GM18861 (cell line): ENCODE results near the gene ST14.

Experiments
- ATAC-seq: cut with Tn5 transposase; IDR thresholded peaks from one replicate; pipeline ENCODE4 v1.9.1; 2021; ENCODE audit not compliant: unreplicated experiment

ST14 gene

GRCh38 chr11:130133716-130134115 is 25.9 kb upstream of the ST14 start:
- ATAC-seq: no peak

DNA sequence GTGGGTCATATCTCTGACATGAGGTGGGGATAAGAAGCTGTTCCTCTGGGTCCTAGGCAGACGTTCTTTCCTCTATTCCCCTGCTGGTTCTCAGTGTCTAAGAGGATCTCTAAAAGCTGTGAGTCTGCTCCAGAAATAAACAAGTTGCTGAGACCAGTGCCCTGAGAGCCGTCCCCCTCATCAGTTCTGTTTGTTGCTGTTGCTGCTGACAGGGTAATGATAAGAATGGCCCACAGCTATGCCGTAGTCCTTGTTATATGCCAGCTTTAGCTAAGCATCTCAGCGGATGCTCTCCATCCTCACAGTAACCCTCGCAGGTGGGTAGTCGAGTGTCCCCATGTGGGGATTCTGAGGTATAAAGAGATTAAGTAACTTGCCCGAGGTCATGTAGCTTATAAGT is 23.5 kb upstream of the ST14 start:
- ATAC-seq: no peak

GRCh38 chr11:130137999-130138398 is 21.6 kb upstream of the ST14 start:
- no peak for ATAC-seq

DNA sequence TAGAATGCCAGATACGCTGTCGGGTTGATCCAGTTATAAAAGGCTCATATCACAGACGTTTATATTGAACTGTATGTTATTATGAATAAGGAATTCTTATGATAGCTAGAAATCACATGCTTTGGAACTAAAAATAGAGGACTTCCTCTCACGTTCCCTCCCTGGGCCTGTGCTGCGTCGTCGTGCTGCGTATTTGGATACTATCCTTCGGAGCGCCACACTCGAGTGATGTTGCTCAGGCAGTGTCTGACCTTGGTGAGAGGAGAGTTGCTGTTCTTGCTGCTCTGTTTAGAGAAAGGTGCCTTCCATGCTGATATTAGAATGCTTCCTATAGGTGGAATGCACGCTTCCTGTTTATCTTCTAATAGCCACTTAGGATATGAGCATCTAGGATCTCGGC is 20.2 kb upstream of the ST14 start:
- ATAC-seq: no peak

- ATAC-seq: no peak
These were observed 17.8 kb upstream of the ST14 start for GRCh38 chr11:130141561-130142341.

GRCh38 chr11:130144141-130144540 is 15.4 kb upstream of the ST14 start:
- ATAC-seq: no peak

GRCh38 chr11:130144861-130145281 is 14.7 kb upstream of the ST14 start:
- no peak for ATAC-seq

- no peak for ATAC-seq
These were observed 14.2 kb upstream of the ST14 start for GRCh38 chr11:130145311-130145812.

DNA sequence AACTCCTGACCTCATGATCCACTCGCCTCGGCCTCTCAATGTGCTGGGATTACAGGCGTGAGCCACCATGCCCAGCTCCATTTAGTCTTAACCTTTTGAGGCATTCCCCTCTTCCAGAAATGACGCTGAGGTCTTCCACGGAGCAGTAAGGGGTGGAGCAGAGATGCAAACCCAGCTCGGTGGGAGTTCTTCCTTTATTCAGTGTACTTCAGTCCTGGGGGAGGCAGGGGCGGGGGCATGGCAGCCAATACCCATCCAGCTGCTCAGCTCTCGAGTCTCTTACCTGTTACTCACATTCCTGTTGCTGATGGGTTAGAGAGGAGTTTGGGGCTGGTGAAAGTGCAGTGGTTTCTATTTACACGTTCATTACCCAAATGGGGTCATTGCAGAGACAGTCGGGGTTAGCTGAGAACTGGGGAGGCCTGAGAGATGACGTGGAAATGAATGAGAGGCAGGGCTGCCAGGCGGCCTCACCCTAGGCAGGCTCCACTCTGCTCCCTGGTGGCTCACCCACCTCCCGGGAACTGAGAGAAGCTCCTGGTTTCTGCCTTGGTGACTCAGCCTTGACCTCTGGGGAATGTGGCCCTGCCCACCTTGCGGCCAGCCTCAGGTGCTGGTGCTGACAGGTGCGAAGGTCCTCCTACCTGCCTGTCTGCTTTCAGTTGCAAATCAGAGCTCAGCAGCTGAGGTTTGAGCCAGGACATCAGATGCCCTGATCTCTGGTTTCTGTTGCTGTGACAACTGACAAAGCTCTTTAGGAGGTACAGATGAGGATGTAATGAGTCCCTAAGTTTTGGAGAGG is 13.4 kb upstream of the ST14 start:
- ATAC-seq: no peak

DNA sequence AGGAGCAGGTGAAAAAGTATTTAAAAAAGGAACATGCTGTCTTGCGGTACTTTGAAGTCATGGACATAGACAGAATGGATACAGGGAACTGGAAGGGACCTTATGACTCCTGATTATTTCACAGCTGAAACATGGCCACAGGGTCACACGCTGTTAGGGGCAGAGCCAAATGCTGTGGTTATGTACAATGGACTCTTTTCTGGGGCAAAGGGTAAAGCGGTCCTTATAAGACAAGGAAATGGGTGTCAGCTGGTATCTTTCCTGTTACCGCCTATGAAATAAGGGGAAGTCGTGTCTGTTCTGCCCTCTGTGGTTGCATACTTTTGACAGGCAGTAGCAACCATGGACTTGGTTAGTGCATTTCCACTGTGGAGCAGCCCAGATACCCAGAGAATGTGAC is 12.8 kb upstream of the ST14 start:
- ATAC-seq: no peak

DNA sequence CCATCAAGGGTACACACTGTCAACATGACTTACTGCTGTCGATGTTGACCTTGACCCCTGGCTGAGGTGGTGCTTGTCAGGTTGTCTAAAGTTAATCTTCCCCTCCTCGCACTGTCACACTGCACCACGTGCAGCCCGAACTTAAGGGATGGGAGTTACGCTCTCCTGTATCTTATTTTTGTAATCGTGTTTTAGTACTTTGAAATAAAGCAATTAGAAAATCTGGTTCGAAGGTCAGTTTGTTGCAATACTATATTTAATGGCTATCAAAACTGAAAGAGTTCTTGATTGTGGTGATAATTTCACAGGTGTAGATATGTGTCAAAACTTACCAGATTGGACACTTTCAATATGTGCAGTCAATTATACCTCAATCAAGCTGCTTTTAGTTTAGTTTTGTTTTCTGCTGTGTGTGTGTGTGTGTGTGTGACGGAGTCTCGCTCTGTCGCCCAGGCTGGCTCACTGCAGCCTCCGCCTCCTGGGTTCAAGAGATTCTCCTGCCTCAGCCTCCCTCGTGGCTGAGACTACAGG is 10.7 kb upstream of the ST14 start:
- no peak for ATAC-seq

DNA sequence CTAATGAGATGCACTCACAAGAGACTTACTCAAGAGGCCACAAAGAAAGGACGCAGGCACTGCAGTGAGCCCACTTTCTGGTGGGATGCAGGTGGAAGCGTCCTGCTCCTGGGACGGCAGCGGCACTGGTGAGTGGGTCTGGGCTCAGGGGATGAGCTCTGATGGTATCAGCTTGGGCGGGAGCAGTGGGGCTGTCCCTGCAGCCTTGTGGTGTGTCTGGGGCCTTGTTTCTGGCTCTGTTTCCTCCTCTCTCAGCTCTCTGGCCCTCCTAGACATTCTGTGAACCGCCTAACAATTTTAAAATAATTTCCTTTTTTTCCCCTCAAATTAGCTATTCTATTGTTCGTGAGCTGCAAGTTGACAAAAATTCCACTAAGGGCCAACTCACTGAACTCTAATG is 8.8 kb upstream of the ST14 start:
- ATAC-seq: no peak

- no peak for ATAC-seq
These were observed 8.4 kb upstream of the ST14 start for GRCh38 chr11:130151196-130151595.

GRCh38 chr11:130156108-130157022 is 3.2 kb upstream of the ST14 start:
- ATAC-seq: no peak

DNA sequence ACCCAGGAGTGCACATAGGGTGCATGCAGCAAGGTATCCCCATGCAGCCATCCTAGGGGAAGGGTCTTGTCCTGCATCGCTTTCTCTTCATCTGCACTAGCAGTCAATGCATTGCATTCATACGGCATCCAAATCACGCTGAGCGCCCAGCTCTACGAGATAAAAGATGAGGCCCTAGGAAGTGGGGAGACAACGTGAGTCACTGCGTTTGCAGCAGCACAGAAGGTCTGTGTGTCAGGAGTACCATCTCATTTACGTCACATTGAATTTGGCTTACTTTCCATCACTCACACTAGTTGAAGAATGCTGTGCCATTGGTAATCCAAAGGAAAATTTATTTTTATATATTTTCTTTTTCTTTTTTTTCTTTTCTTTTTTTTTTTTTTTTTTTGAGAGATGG is 2.5 kb upstream of the ST14 start:
- ATAC-seq: no peak

DNA sequence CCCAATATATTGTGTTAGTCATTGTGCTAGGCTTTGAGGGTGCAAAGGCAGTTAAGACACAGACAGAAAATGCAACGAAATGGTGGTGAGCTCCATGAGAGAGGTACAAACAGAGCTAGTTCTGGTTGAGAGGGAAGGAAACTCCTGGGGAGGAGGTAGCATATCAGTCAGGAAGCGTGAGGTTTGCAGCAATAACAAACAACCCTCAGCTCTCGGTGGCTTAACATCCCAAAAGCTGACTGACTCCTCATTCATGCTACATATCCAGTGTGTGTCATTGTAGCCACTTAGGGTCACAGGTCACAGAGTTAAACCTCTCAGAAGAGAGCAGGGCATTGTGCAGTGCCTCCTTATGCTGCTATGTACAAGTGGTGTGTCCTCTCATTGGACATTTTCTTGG is 1.7 kb upstream of the ST14 start:
- no peak for ATAC-seq

- ATAC-seq: no peak
These were observed 443 bp upstream of the ST14 start for GRCh38 chr11:130159139-130159538.

DNA sequence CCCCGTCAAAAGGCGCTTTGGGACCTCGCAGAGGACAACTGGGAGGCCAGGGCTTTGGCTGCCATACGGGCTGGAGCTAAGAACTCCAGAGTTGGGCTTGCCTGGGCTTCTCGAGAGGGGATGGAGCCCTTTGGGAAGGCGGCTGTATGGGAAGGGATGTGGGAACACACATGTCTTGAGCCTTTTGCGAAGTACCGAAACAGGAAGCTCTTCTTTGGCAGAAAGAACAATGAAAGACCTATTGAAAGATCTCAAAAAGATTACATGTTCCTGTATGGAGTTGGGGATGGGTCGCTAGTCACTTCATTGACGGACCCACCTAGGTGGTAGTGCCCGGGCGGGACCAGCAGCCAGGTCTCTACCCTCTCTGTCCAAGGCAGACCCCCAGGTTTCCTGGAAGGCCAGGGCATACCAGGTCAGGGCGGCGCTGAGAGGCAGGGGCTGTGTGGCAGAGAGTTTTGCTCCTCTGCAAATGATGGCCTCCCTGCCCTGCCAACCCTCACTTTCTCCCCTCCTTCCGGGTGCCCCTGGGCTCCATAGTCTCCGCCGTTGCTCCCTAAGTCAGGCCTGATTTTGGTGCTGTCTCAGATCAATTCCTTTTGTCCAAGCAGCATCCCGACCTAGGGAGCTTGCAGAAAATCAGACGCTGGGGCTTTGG is 1.0 kb downstream of the ST14 start:
- ATAC-seq: no peak

GRCh38 chr11:130161441-130162145 is 2.0 kb downstream of the ST14 start:
- no peak for ATAC-seq

GRCh38 chr11:130162733-130163132 is 3.2 kb downstream of the ST14 start:
- ATAC-seq: no peak
